ENCODE results near the gene GFRA1. TPM values are rescaled to one million over a fixed set of nuclear protein-coding genes. Genes with fewer than 3 reads are reported as not detected.

The GFRA1 gene
- total RNA-seq, 1 donor from 2014 or later = 49.8 TPM

GRCh38 chr10:116121640-116122525 lies 151.1 kb downstream of the GFRA1 start:
- no peak for DNase-seq

GRCh38 chr10:116120688-116121455 lies 152.1 kb downstream of the GFRA1 start:
- no peak for DNase-seq

- no peak for DNase-seq
These were observed 154.2 kb downstream of the GFRA1 start for GRCh38 chr10:116118847-116119246.

- no peak for DNase-seq
These were observed 157.2 kb downstream of the GFRA1 start for GRCh38 chr10:116115797-116116196.

- no peak for DNase-seq
These were observed 157.9 kb downstream of the GFRA1 start for GRCh38 chr10:116115036-116115641.

GRCh38 chr10:116113721-116114501 lies 159.1 kb downstream of the GFRA1 start:
- no peak for DNase-seq

- DNase-seq = no peak
These were observed 160.5 kb downstream of the GFRA1 start for GRCh38 chr10:116112232-116113231.

- DNase-seq = no peak
These were observed 161.4 kb downstream of the GFRA1 start for GRCh38 chr10:116111483-116112095.

GRCh38 chr10:116110736-116111135 lies 162.3 kb downstream of the GFRA1 start:
- DNase-seq = no peak

- no peak for DNase-seq
These were observed 163.1 kb downstream of the GFRA1 start for GRCh38 chr10:116109881-116110280.

- no peak for DNase-seq
These were observed 163.5 kb downstream of the GFRA1 start for GRCh38 chr10:116109481-116109880.

GRCh38 chr10:116108095-116108494 lies 164.9 kb downstream of the GFRA1 start:
- no peak for DNase-seq

GRCh38 chr10:116106611-116107010 lies 166.4 kb downstream of the GFRA1 start:
- no peak for DNase-seq

- DNase-seq = no peak
These were observed 167.7 kb downstream of the GFRA1 start for GRCh38 chr10:116105264-116105663.

- no peak for DNase-seq
These were observed 168.6 kb downstream of the GFRA1 start for GRCh38 chr10:116104210-116104932.

- DNase-seq = no peak
These were observed 169.3 kb downstream of the GFRA1 start for GRCh38 chr10:116103668-116104067.

- DNase-seq = no peak
These were observed 171.2 kb downstream of the GFRA1 start for GRCh38 chr10:116101616-116102315.

- no peak for DNase-seq
These were observed 172.0 kb downstream of the GFRA1 start for GRCh38 chr10:116100984-116101383.

- DNase-seq = no peak
These were observed 174.0 kb downstream of the GFRA1 start for GRCh38 chr10:116099023-116099420.

Measured in skin of body (tissue), 2 donors.